K562 (cell line): Measurements from ENCODE around the gene CAVIN1. TPM values are rescaled to one million over a fixed set of nuclear protein-coding genes. Genes with fewer than 3 reads are reported as not detected.
A peak's percentile ranks its signal among the peaks of the same experiment; 100 is the strongest.

ENCODE experiments used
- CEBPB ChIP-seq: fragments of 450-650 bp; IDR thresholded peaks from 2 replicates; pipeline ENCODE4 v1.6.1; 2016; ENCODE audit warnings: missing genetic modification characterization, missing compliant biosample characterization
- CEBPG ChIP-seq, 3 experiments: fragments of 200-800 bp in 1 of 3; sonication (Bioruptor generic) in 1 of 3; sonication (generic) in 1 of 3; formaldehyde crosslinking in 1 of 3; IDR thresholded peaks in 2 of 3; conservative IDR thresholded peaks in 1 of 3; 2 replicates each; pipeline versions ENCODE4 v1.6.1 to v1.8.0; 2016 to 2022; ENCODE audit warnings: missing compliant biosample characterization in 2 of 3, missing genetic modification characterization in 2 of 3, mild to moderate bottlenecking in 1 of 3, missing genetic modification reagents in 1 of 3
- CSDE1 ChIP-seq, 2 experiments: fragments of 450-650 bp; IDR thresholded peaks; 2 replicates each; pipeline ENCODE4 v1.6.1; 2016; ENCODE audit warnings: mild to moderate bottlenecking in 1 of 2
- CTBP1 ChIP-seq: fragments of 450-650 bp; IDR thresholded peaks from 2 replicates; pipeline ENCODE4 v1.6.1; 2016; ENCODE audit warnings: borderline replicate concordance
- DPF2 ChIP-seq: fragments of 450-650 bp; IDR thresholded peaks from 2 replicates; pipeline ENCODE4 v1.6.1; 2016
- GABPA ChIP-seq: fragments of 200-800 bp; sonication (Bioruptor generic); conservative IDR thresholded peaks from 2 replicates; pipeline ENCODE4 v1.6.1; 2016; ENCODE audit warnings: low read depth, missing genetic modification characterization, missing compliant biosample characterization
- JUND ChIP-seq, 2 experiments: IDR thresholded peaks; 2 replicates in 1 of 2; 3 replicates in 1 of 2; pipeline ENCODE4 v1.6.1; 2011; ENCODE audit warnings: borderline replicate concordance in 2 of 2, low read depth in 2 of 2, low read length in 2 of 2, improper control_type of control experiment in 1 of 2, missing biosample characterization in 1 of 2, missing genetic modification characterization in 1 of 2, missing genetic modification reagents in 1 of 2
- MBD2 ChIP-seq: sonication (generic); IDR thresholded peaks from 2 replicates; pipeline ENCODE4 v1.6.1; 2016; ENCODE audit warnings: low read depth, borderline replicate concordance
- NR2C1 ChIP-seq, 2 experiments: fragments of 450-650 bp; IDR thresholded peaks; 2 replicates each; pipeline ENCODE4 v1.6.1; 2017; ENCODE audit warnings: mild to moderate bottlenecking in 2 of 2, antibody characterized with exemption in 1 of 2, inconsistent platforms in 1 of 2, missing compliant biosample characterization in 1 of 2, missing genetic modification characterization in 1 of 2
- PML ChIP-seq: IDR thresholded peaks from 2 replicates; pipeline ENCODE4 v1.6.1; 2012; ENCODE audit warnings: low read length, inconsistent platforms
- POU5F1 ChIP-seq: fragments of 150-350 bp; IDR thresholded peaks from 2 replicates; pipeline ENCODE4 v1.6.1; 2014; ENCODE audit warnings: borderline replicate concordance, low read length, low read depth, mild to moderate bottlenecking; ENCODE audit not compliant: partially characterized antibody
- RBM14 ChIP-seq: fragments of 200-400 bp; formaldehyde crosslinking; IDR thresholded peaks from 2 replicates; pipeline ENCODE4 v1.6.1; 2018; ENCODE audit warnings: low read depth, mild to moderate bottlenecking, low read length, moderate library complexity, borderline replicate concordance; ENCODE audit not compliant: insufficient read depth
- SIX5 ChIP-seq, 2 experiments: IDR thresholded peaks; 2 replicates each; pipeline ENCODE4 v1.6.1; 2011; ENCODE audit warnings: low read length in 2 of 2, borderline replicate concordance in 1 of 2, low read depth in 1 of 2, mild to moderate bottlenecking in 1 of 2, moderate library complexity in 1 of 2; ENCODE audit not compliant: insufficient read depth in 1 of 2
- YY1 ChIP-seq, 3 experiments: IDR thresholded peaks; 2 replicates each; pipeline ENCODE4 v1.6.1; 2011; ENCODE audit warnings: low read length in 2 of 3, mild to moderate bottlenecking in 2 of 3, moderate library complexity in 2 of 3, borderline replicate concordance in 1 of 3, control low read depth in 1 of 3, low read depth in 1 of 3; ENCODE audit not compliant: insufficient read depth in 3 of 3, insufficient replicate concordance in 2 of 3, control insufficient read depth in 1 of 3, insufficient read length in 1 of 3; ENCODE audit errors: extremely low read depth in 1 of 3
- ZNF586 ChIP-seq: fragments of 450-650 bp; formaldehyde crosslinking; conservative IDR thresholded peaks from 2 replicates; pipeline ENCODE4 v1.4.0; 2020; ENCODE audit warnings: mild to moderate bottlenecking, moderate library complexity
- ZNF639 ChIP-seq, 2 experiments: fragments of 200-800 bp in 1 of 2; sonication (Bioruptor generic) in 1 of 2; sonication (generic) in 1 of 2; formaldehyde crosslinking in 1 of 2; IDR thresholded peaks in 1 of 2; conservative IDR thresholded peaks in 1 of 2; 2 replicates each; pipeline versions ENCODE4 v1.5.0 to v1.6.1; 2016 to 2020; ENCODE audit warnings: missing compliant biosample characterization in 1 of 2, missing genetic modification characterization in 1 of 2, missing genetic modification reagents in 1 of 2
- ZNF76 ChIP-seq: fragments of 250-450 bp; sonication (Bioruptor Pico); IDR thresholded peaks from 2 replicates; pipeline ENCODE4 v1.4.0; 2020; ENCODE audit warnings: mild to moderate bottlenecking, moderate library complexity, borderline replicate concordance
- ZNF766 ChIP-seq: fragments of 200-800 bp; sonication (Bioruptor generic); conservative IDR thresholded peaks from 2 replicates; pipeline ENCODE4 v1.6.1; 2016; ENCODE audit warnings: missing genetic modification characterization, missing compliant biosample characterization
- polyA plus RNA-seq, 8 experiments: library from polyadenylated mRNA; depleted of rRNA in 4 of 8; stranded (reverse) in 5 of 8; unstranded in 3 of 8; fragments of >200 nt; fragmentation: Nextera tagmentation in 2 of 8; fragmentation: Illumina TruSeq in 1 of 8; extraction: Ambion mirVana in 2 of 8; extraction: Trizol in 1 of 8; gene quantifications; 2 replicates each; pipeline versions ENCODE4 v1.2.1 to v1.2.3, GENCODE V29; 2011 to 2014; ENCODE audit warnings: inconsistent platforms in 1 of 8, missing spikeins in 1 of 8
- total RNA-seq, 7 experiments: library from RNA; depleted of rRNA in 6 of 7; stranded (reverse); fragments of >200 nt in 6 of 7; fragmentation: Illumina TruSeq in 2 of 7; extraction: Trizol in 2 of 7; gene quantifications; 2 replicates each; pipeline versions ENCODE4 v1.2.1 to v1.2.3, GENCODE V29; 2011 to 2021; ENCODE audit warnings: low replicate concordance in 1 of 7
- TF ChIP-seq, protein P1 (sequence below), 2 experiments: fragments of 450-650 bp; IDR thresholded peaks; 2 replicates each; pipeline ENCODE4 v1.6.1; 2018; ENCODE audit warnings: mild to moderate bottlenecking in 2 of 2, low read depth in 1 of 2; ENCODE audit not compliant: partially characterized antibody in 2 of 2

The CAVIN1 gene
- total and polyA plus RNA-seq, 9 of the 15 experiments (the other 6 are each of a cell fraction or from before 2014, with no cell fraction given) = 6.8 to 162 (median 74.5) TPM

- TF ChIP-seq, protein P1, sequence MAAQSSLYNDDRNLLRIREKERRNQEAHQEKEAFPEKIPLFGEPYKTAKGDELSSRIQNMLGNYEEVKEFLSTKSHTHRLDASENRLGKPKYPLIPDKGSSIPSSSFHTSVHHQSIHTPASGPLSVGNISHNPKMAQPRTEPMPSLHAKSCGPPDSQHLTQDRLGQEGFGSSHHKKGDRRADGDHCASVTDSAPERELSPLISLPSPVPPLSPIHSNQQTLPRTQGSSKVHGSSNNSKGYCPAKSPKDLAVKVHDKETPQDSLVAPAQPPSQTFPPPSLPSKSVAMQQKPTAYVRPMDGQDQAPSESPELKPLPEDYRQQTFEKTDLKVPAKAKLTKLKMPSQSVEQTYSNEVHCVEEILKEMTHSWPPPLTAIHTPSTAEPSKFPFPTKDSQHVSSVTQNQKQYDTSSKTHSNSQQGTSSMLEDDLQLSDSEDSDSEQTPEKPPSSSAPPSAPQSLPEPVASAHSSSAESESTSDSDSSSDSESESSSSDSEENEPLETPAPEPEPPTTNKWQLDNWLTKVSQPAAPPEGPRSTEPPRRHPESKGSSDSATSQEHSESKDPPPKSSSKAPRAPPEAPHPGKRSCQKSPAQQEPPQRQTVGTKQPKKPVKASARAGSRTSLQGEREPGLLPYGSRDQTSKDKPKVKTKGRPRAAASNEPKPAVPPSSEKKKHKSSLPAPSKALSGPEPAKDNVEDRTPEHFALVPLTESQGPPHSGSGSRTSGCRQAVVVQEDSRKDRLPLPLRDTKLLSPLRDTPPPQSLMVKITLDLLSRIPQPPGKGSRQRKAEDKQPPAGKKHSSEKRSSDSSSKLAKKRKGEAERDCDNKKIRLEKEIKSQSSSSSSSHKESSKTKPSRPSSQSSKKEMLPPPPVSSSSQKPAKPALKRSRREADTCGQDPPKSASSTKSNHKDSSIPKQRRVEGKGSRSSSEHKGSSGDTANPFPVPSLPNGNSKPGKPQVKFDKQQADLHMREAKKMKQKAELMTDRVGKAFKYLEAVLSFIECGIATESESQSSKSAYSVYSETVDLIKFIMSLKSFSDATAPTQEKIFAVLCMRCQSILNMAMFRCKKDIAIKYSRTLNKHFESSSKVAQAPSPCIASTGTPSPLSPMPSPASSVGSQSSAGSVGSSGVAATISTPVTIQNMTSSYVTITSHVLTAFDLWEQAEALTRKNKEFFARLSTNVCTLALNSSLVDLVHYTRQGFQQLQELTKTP (IDR thresholded peaks at IDR 0.05; ENCODE audit: low read depth in 1 of 2, partially characterized antibody in 2 of 2) = peak in 1 of 2 experiments; percentile 96
- no peak for TF ChIP-seq RBM14
- 0 out of 2 replicates have a peak, but pooled peaks have one; percentile 5 for TF ChIP-seq PML
- peak; percentile 70 for TF ChIP-seq CEBPB (tag)
- peak; percentile 76; the same call in 1 of the 2 replicates for TF ChIP-seq MBD2
- 0 out of 2 replicates have a peak, but pooled peaks have one; percentile 29 for TF ChIP-seq GABPA
- peak; percentile 48; the same call in 1 of the 2 replicates for TF ChIP-seq DPF2
- no peak for TF ChIP-seq ZNF586 (CRISPR knock-in tag)
- TF ChIP-seq SIX5 (IDR thresholded peaks at IDR 0.05; ENCODE audit: borderline replicate concordance in 1 of 2, insufficient read depth in 1 of 2, low read depth in 1 of 2, low read length in 2 of 2) = peak; percentile 92 to 96
- TF ChIP-seq JUND (IDR thresholded peaks at IDR 0.05; ENCODE audit: borderline replicate concordance, low read depth, low read length) = no peak
- peak; percentile 26; the same call in 1 of the 3 replicates for TF ChIP-seq JUND (tag; IDR thresholded peaks at IDR 0.05; ENCODE audit: borderline replicate concordance, low read depth, low read length)
- no peak for TF ChIP-seq ZNF76
- TF ChIP-seq ZNF766 (CRISPR knock-in tag) = 0 out of 2 replicates have a peak, but pooled peaks have one; percentile 50
- TF ChIP-seq YY1 (IDR thresholded peaks at IDR 0.05; ENCODE audit: borderline replicate concordance in 1 of 3, control insufficient read depth in 1 of 3, extremely low read depth in 1 of 3, insufficient read depth in 3 of 3, insufficient read length in 1 of 3, insufficient replicate concordance in 2 of 3, low read depth in 1 of 3, low read length in 2 of 3) = peak in 2 of 3 experiments; percentile 28 to 62
- 0 out of 2 replicates have a peak, but pooled peaks have one; percentile 28 for TF ChIP-seq CTBP1
- TF ChIP-seq ZNF639 (CRISPR knock-in tag; conservative IDR thresholded peaks at IDR 0.05 in 1 of 2, IDR thresholded peaks at IDR 0.05 in 1 of 2) = 0 out of 4 replicates have a peak, but pooled peaks of 1 of the 2 experiments have one; percentile 42
- TF ChIP-seq NR2C1 (IDR thresholded peaks at IDR 0.05) = peak; percentile 86
- TF ChIP-seq NR2C1 (tag; IDR thresholded peaks at IDR 0.05) = peak; percentile 95
- 0 out of 2 replicates have a peak, but pooled peaks have one; percentile 24 for TF ChIP-seq CEBPG (CRISPR knock-in tag; IDR thresholded peaks at IDR 0.05)
- no peak for TF ChIP-seq CEBPG (tag; conservative IDR thresholded peaks at IDR 0.05 in 1 of 2, IDR thresholded peaks at IDR 0.05 in 1 of 2)
- no peak for TF ChIP-seq POU5F1
- no peak for TF ChIP-seq CSDE1 (IDR thresholded peaks at IDR 0.05)
These were observed 15.7 kb downstream of the CAVIN1 start (continued) for GRCh38 chr17:42407289-42407836.
